Measurements from ENCODE around the gene RBM10. TPM values are rescaled to one million over a fixed set of nuclear protein-coding genes. Genes with fewer than 3 reads are reported as not detected.

Gene RBM10
- total RNA-seq, 1 experiment from 2014 or later = 32.5 TPM

GRCh38 chrX:47226071-47226470, 81.0 kb downstream of the RBM10 start:
- Histone ChIP-seq H3K36me3 (ENCODE audit: insufficient read depth, low read length) (peaks cover 54% of the 10 kb centered on the region), H3K27ac (ENCODE audit: low read length) (no peak overlapping the region), H3K9me3 (ENCODE audit: low read length) (no peaks in the 10 kb centered on the region), H3K79me2 (ENCODE audit: low read length) (peaks cover 17% of the 10 kb centered on the region), H3K4me2 (ENCODE audit: low read depth, low read length, poor library complexity, severe bottlenecking) (no peak overlapping the region), H3K9ac (ENCODE audit: low read length) (no peak overlapping the region), H3K27me3 (ENCODE audit: low read length) (no peaks in the 10 kb centered on the region), H3K4me3 (ENCODE audit: low read length) (no peak overlapping the region), H3K4me1 (ENCODE audit: low read length) (peaks cover 6% of the 10 kb centered on the region), H2AFZ (ENCODE audit: low read length) (no peak overlapping the region), H3K9me2 (replicated peaks; ENCODE audit: insufficient read depth, low read length) (no peaks in the 10 kb centered on the region), H4K20me1 (ENCODE audit: insufficient read depth, low read depth, low read length) (peaks cover 20% of the 10 kb centered on the region)
- DNase-seq = no peak

GRCh38 chrX:47226531-47227333, 81.7 kb downstream of the RBM10 start:
- H3K79me2 ChIP-seq (ENCODE audit: low read length) = peaks cover 10% of the 10 kb centered on the region
- H3K27ac ChIP-seq (ENCODE audit: low read length) = no peak overlapping the region
- H3K9me2 ChIP-seq (replicated peaks; ENCODE audit: insufficient read depth, low read length) = no peaks in the 10 kb centered on the region
- H3K27me3 ChIP-seq (ENCODE audit: low read length) = no peaks in the 10 kb centered on the region
- peaks cover 51% of the 10 kb centered on the region for H3K36me3 ChIP-seq (ENCODE audit: insufficient read depth, low read length)
- DNase-seq = no peak
- H3K4me3 ChIP-seq (ENCODE audit: low read length) = no peak overlapping the region
- no peak overlapping the region for H2AFZ ChIP-seq (ENCODE audit: low read length)
- H3K9ac ChIP-seq (ENCODE audit: low read length) = no peak overlapping the region
- H3K4me1 ChIP-seq (ENCODE audit: low read length) = no peaks in the 10 kb centered on the region
- no peaks in the 10 kb centered on the region for H3K9me3 ChIP-seq (ENCODE audit: low read length)
- H4K20me1 ChIP-seq (ENCODE audit: insufficient read depth, low read depth, low read length) = peaks cover 13% of the 10 kb centered on the region; the same call in 1 of the 2 replicates
- no peak overlapping the region for H3K4me2 ChIP-seq (ENCODE audit: low read depth, low read length, poor library complexity, severe bottlenecking)

- H3K9ac ChIP-seq (ENCODE audit: low read length) = no peak overlapping the region
Observed at GRCh38 chrX:47227334-47227583, 82.2 kb downstream of the RBM10 start.

GRCh38 chrX:47228550-47229270, 83.7 kb downstream of the RBM10 start:
- Histone ChIP-seq H3K9me3 (ENCODE audit: low read length) (no peaks in the 10 kb centered on the region), H3K79me2 (ENCODE audit: low read length) (no peaks in the 10 kb centered on the region; the same call in 1 of the 2 replicates), H3K27me3 (ENCODE audit: low read length) (no peaks in the 10 kb centered on the region), H3K9ac (ENCODE audit: low read length) (no peak overlapping the region), H3K4me2 (ENCODE audit: low read depth, low read length, poor library complexity, severe bottlenecking) (no peak overlapping the region), H3K4me3 (ENCODE audit: low read length) (no peak overlapping the region), H2AFZ (ENCODE audit: low read length) (no peak overlapping the region), H3K36me3 (ENCODE audit: insufficient read depth, low read length) (peaks cover 41% of the 10 kb centered on the region), H3K9me2 (replicated peaks; ENCODE audit: insufficient read depth, low read length) (no peaks in the 10 kb centered on the region), H3K4me1 (ENCODE audit: low read length) (peaks cover 8% of the 10 kb centered on the region), H3K27ac (ENCODE audit: low read length) (no peak overlapping the region), H4K20me1 (ENCODE audit: insufficient read depth, low read depth, low read length) (no peaks in the 10 kb centered on the region)
- DNase-seq = no peak

More at GRCh38 chrX:47227334-47227583, 82.2 kb downstream of the RBM10 start:
- H3K9me3 ChIP-seq (ENCODE audit: low read length) = no peaks in the 10 kb centered on the region
- H3K4me2 ChIP-seq (ENCODE audit: low read depth, low read length, poor library complexity, severe bottlenecking) = no peak overlapping the region
- H3K9me2 ChIP-seq (replicated peaks; ENCODE audit: insufficient read depth, low read length) = no peaks in the 10 kb centered on the region
- peaks cover 47% of the 10 kb centered on the region for H3K36me3 ChIP-seq (ENCODE audit: insufficient read depth, low read length)
- H4K20me1 ChIP-seq (ENCODE audit: insufficient read depth, low read depth, low read length) = peaks cover 8% of the 10 kb centered on the region; the same call in 1 of the 2 replicates
- DNase-seq = no peak
- H3K79me2 ChIP-seq (ENCODE audit: low read length) = peaks cover 5% of the 10 kb centered on the region
- no peak overlapping the region for H3K4me3 ChIP-seq (ENCODE audit: low read length)
- H3K4me1 ChIP-seq (ENCODE audit: low read length) = peaks cover 4% of the 10 kb centered on the region
- no peaks in the 10 kb centered on the region for H3K27me3 ChIP-seq (ENCODE audit: low read length)
- H2AFZ ChIP-seq (ENCODE audit: low read length) = no peak overlapping the region
- no peak overlapping the region for H3K27ac ChIP-seq (ENCODE audit: low read length)

GRCh38 chrX:47229427-47229826, 84.4 kb downstream of the RBM10 start:
- no peak for DNase-seq
- Histone ChIP-seq H3K9ac (ENCODE audit: low read length) (no peak overlapping the region), H3K9me3 (ENCODE audit: low read length) (no peaks in the 10 kb centered on the region), H3K36me3 (ENCODE audit: insufficient read depth, low read length) (peaks cover 40% of the 10 kb centered on the region), H3K27ac (ENCODE audit: low read length) (no peak overlapping the region), H3K4me2 (ENCODE audit: low read depth, low read length, poor library complexity, severe bottlenecking) (no peak overlapping the region), H3K79me2 (ENCODE audit: low read length) (peaks cover 7% of the 10 kb centered on the region), H3K27me3 (ENCODE audit: low read length) (no peaks in the 10 kb centered on the region), H2AFZ (ENCODE audit: low read length) (no peak overlapping the region), H4K20me1 (ENCODE audit: insufficient read depth, low read depth, low read length) (no peaks in the 10 kb centered on the region), H3K9me2 (replicated peaks; ENCODE audit: insufficient read depth, low read length) (no peaks in the 10 kb centered on the region), H3K4me3 (ENCODE audit: low read length) (no peak overlapping the region), H3K4me1 (ENCODE audit: low read length) (peaks cover 9% of the 10 kb centered on the region)

GRCh38 chrX:47230136-47230868, 85.3 kb downstream of the RBM10 start:
- Histone ChIP-seq H3K9ac (ENCODE audit: low read length) (no peak overlapping the region), H3K9me2 (replicated peaks; ENCODE audit: insufficient read depth, low read length) (no peaks in the 10 kb centered on the region), H3K27ac (ENCODE audit: low read length) (no peak overlapping the region), H3K9me3 (ENCODE audit: low read length) (no peaks in the 10 kb centered on the region), H3K4me1 (ENCODE audit: low read length) (peaks cover 14% of the 10 kb centered on the region), H3K4me2 (ENCODE audit: low read depth, low read length, poor library complexity, severe bottlenecking) (no peak overlapping the region), H3K79me2 (ENCODE audit: low read length) (peaks cover 16% of the 10 kb centered on the region), H4K20me1 (ENCODE audit: insufficient read depth, low read depth, low read length) (no peaks in the 10 kb centered on the region), H3K36me3 (ENCODE audit: insufficient read depth, low read length) (peaks cover 32% of the 10 kb centered on the region), H3K27me3 (ENCODE audit: low read length) (no peaks in the 10 kb centered on the region), H2AFZ (ENCODE audit: low read length) (no peak overlapping the region), H3K4me3 (ENCODE audit: low read length) (no peak overlapping the region)
- no peak for DNase-seq

GRCh38 chrX:47231167-47231566, 86.1 kb downstream of the RBM10 start:
- Histone ChIP-seq H4K20me1 (ENCODE audit: insufficient read depth, low read depth, low read length) (no peaks in the 10 kb centered on the region), H3K27me3 (ENCODE audit: low read length) (no peaks in the 10 kb centered on the region), H3K79me2 (ENCODE audit: low read length) (peaks cover 24% of the 10 kb centered on the region), H2AFZ (ENCODE audit: low read length) (no peak overlapping the region), H3K4me2 (ENCODE audit: low read depth, low read length, poor library complexity, severe bottlenecking) (no peak overlapping the region), H3K9me3 (ENCODE audit: low read length) (no peaks in the 10 kb centered on the region), H3K36me3 (ENCODE audit: insufficient read depth, low read length) (peaks cover 27% of the 10 kb centered on the region), H3K9ac (ENCODE audit: low read length) (no peak overlapping the region), H3K27ac (ENCODE audit: low read length) (no peak overlapping the region), H3K4me3 (ENCODE audit: low read length) (no peak overlapping the region), H3K4me1 (ENCODE audit: low read length) (peaks cover 14% of the 10 kb centered on the region), H3K9me2 (replicated peaks; ENCODE audit: insufficient read depth, low read length) (no peaks in the 10 kb centered on the region)
- DNase-seq = no peak

- H3K4me1 ChIP-seq (ENCODE audit: low read length) = peaks cover 14% of the 10 kb centered on the region
- H3K27ac ChIP-seq (ENCODE audit: low read length) = peak overlapping the region; percentile 75
- H4K20me1 ChIP-seq (ENCODE audit: insufficient read depth, low read depth, low read length) = no peaks in the 10 kb centered on the region
- H2AFZ ChIP-seq (ENCODE audit: low read length) = no peak overlapping the region
- no peaks in the 10 kb centered on the region for H3K9me3 ChIP-seq (ENCODE audit: low read length)
- no peaks in the 10 kb centered on the region for H3K9me2 ChIP-seq (replicated peaks; ENCODE audit: insufficient read depth, low read length)
- DNase-seq = peak; percentile 46
- H3K79me2 ChIP-seq (ENCODE audit: low read length) = peaks cover 36% of the 10 kb centered on the region
- no peaks in the 10 kb centered on the region for H3K27me3 ChIP-seq (ENCODE audit: low read length)
- peak overlapping the region; percentile 76 for H3K4me2 ChIP-seq (ENCODE audit: low read depth, low read length, poor library complexity, severe bottlenecking)
- peak overlapping the region; percentile 89 for H3K9ac ChIP-seq (ENCODE audit: low read length)
- peaks cover 19% of the 10 kb centered on the region for H3K36me3 ChIP-seq (ENCODE audit: insufficient read depth, low read length)
- H3K4me3 ChIP-seq (ENCODE audit: low read length) = peak overlapping the region; percentile 74
Observed at GRCh38 chrX:47232197-47232802, 87.3 kb downstream of the RBM10 start.
